Measurements from ENCODE around the gene DCDC2B. TPM values are rescaled to one million over a fixed set of nuclear protein-coding genes. Genes with fewer than 3 reads are reported as not detected.

DCDC2B gene
- total and polyA plus RNA-seq, 9 of the 15 experiments (the other 6 are each of a cell fraction or from before 2014, with no cell fraction given) = not detected

- TF ChIP-seq NKRF (IDR thresholded peaks at IDR 0.05; ENCODE audit: borderline replicate concordance) (peak; percentile 60), HDAC1 (IDR thresholded peaks at IDR 0.05) (peak in 1 of 2 experiments; percentile 62; a peak in 1 of 4 replicates), BRCA1 (IDR thresholded peaks at IDR 0.05) (no peak), BRCA1 (CRISPR knock-in tag; IDR thresholded peaks at IDR 0.05) (no peak), CHCHD3 (CRISPR knock-in tag; IDR thresholded peaks at IDR 0.05) (no peak), ZNF274 (IDR thresholded peaks at IDR 0.05; ENCODE audit: borderline replicate concordance, low read depth, low read length) (no peak), ZNF143 (CRISPR knock-in tag; IDR thresholded peaks at IDR 0.05) (no peak), HEY1 (CRISPR knock-in tag; IDR thresholded peaks at IDR 0.05; ENCODE audit: borderline replicate concordance) (no peak), PATZ1 (CRISPR knock-in tag; IDR thresholded peaks at IDR 0.05; ENCODE audit: borderline replicate concordance) (no peak), SPI1 (IDR thresholded peaks at IDR 0.05; ENCODE audit: borderline replicate concordance, low read depth, low read length) (peak; percentile 78), TSHZ1 (CRISPR knock-in tag; IDR thresholded peaks at IDR 0.05) (no peak), ADNP (tag; IDR thresholded peaks at IDR 0.05) (no peak), SIN3B (IDR thresholded peaks at IDR 0.05; ENCODE audit: low read depth) (no peak), SIN3A (IDR thresholded peaks at IDR 0.05; ENCODE audit: borderline replicate concordance in 2 of 2, control insufficient read depth in 1 of 2, low read depth in 2 of 2, low read length in 2 of 2) (peak in 1 of 2 experiments; percentile 84; a peak in 2 of 4 replicates), KAT8 (IDR thresholded peaks at IDR 0.05; ENCODE audit: low read depth) (peak; percentile 72; the same call in 1 of the 2 replicates), ZNF232 (CRISPR knock-in tag; IDR thresholded peaks at IDR 0.05) (0 out of 2 replicates have a peak, but pooled peaks have one; percentile 64), RBFOX2 (IDR thresholded peaks at IDR 0.05; ENCODE audit: low read depth, low read length) (peak; percentile 61)
- TF ChIP-seq, protein P1, sequence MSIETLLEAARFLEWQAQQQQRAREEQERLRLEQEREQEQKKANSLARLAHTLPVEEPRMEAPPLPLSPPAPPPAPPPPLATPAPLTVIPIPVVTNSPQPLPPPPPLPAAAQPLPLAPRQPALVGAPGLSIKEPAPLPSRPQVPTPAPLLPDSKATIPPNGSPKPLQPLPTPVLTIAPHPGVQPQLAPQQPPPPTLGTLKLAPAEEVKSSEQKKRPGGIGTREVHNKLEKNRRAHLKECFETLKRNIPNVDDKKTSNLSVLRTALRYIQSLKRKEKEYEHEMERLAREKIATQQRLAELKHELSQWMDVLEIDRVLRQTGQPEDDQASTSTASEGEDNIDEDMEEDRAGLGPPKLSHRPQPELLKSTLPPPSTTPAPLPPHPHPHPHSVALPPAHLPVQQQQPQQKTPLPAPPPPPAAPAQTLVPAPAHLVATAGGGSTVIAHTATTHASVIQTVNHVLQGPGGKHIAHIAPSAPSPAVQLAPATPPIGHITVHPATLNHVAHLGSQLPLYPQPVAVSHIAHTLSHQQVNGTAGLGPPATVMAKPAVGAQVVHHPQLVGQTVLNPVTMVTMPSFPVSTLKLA (conservative IDR thresholded peaks at IDR 0.05) = peak; percentile 78 to 86
These were observed 8.5 kb upstream of the DCDC2B start, which contains the start of gene CCDC28B (continued) for GRCh38 chr1:32200226-32201010.

All from K562 (cell line).